K562 (cell line): ENCODE results near the gene TMEM217. TPM values are rescaled to one million over a fixed set of nuclear protein-coding genes. Genes with fewer than 3 reads are reported as not detected.

ENCODE experiments used
- ATF7 ChIP-seq: fragments of 450-650 bp; IDR thresholded peaks from 2 replicates; pipeline ENCODE4 v1.7.1; 2014; ENCODE audit warnings: mild to moderate bottlenecking, moderate library complexity
- CCAR2 ChIP-seq: fragments of 200-400 bp; formaldehyde crosslinking; IDR thresholded peaks from 2 replicates; pipeline ENCODE4 v1.6.1; 2017; ENCODE audit warnings: mild to moderate bottlenecking, low read depth, low read length
- DDX20 ChIP-seq: fragments of 450-650 bp; IDR thresholded peaks from 2 replicates; pipeline ENCODE4 v1.6.1; 2016; ENCODE audit warnings: missing genetic modification characterization, low read depth, mild to moderate bottlenecking, missing compliant biosample characterization, moderate library complexity
- E4F1 ChIP-seq: fragments of 250-450 bp; sonication (Bioruptor Pico); IDR thresholded peaks from 2 replicates; pipeline ENCODE4 v1.5.0; 2021; ENCODE audit warnings: mild to moderate bottlenecking, borderline replicate concordance
- ELK3 ChIP-seq: fragments of 450-650 bp; formaldehyde crosslinking; IDR thresholded peaks from 2 replicates; pipeline ENCODE4 v1.4.0; 2020; ENCODE audit warnings: mild to moderate bottlenecking
- ESRRB ChIP-seq: fragments of 250-450 bp; sonication (Bioruptor Pico); IDR thresholded peaks from 2 replicates; pipeline ENCODE4 v1.5.0; 2020; ENCODE audit warnings: mild to moderate bottlenecking, moderate library complexity, borderline replicate concordance
- EWSR1 ChIP-seq: fragments of 450-650 bp; IDR thresholded peaks from 2 replicates; pipeline ENCODE4 v1.6.1; 2018; ENCODE audit warnings: borderline replicate concordance, mild to moderate bottlenecking, low read depth, moderate library complexity; ENCODE audit not compliant: partially characterized antibody
- FUS ChIP-seq: fragments of 200-400 bp; formaldehyde crosslinking; optimal IDR thresholded peaks from 2 replicates; pipeline ENCODE3; 2017; ENCODE audit warnings: low read depth, low read length
- HDAC8 ChIP-seq: fragments of 450-650 bp; IDR thresholded peaks from 2 replicates; pipeline ENCODE4 v1.6.1; 2016; ENCODE audit warnings: mild to moderate bottlenecking, missing genetic modification characterization, moderate library complexity, missing compliant biosample characterization
- NELFE ChIP-seq: IDR thresholded peaks from 2 replicates; pipeline ENCODE4 v1.6.1; 2011; ENCODE audit warnings: mild to moderate bottlenecking; ENCODE audit not compliant: insufficient read depth, insufficient read length
- NONO ChIP-seq, 2 experiments: fragments of 200-400 bp in 1 of 2; fragments of 450-650 bp in 1 of 2; formaldehyde crosslinking in 1 of 2; IDR thresholded peaks; 2 replicates each; pipeline ENCODE4 v1.6.1; 2017; ENCODE audit warnings: low read depth in 2 of 2, mild to moderate bottlenecking in 2 of 2, moderate library complexity in 2 of 2, low read length in 1 of 2
- PTRF ChIP-seq: fragments of 450-650 bp; IDR thresholded peaks from 2 replicates; pipeline ENCODE4 v1.6.1; 2016; ENCODE audit warnings: mild to moderate bottlenecking, missing genetic modification characterization, missing compliant biosample characterization
- SAFB2 ChIP-seq: fragments of 200-400 bp; formaldehyde crosslinking; IDR thresholded peaks from 2 replicates; pipeline ENCODE4 v1.6.1; 2018; ENCODE audit warnings: borderline replicate concordance, low read length, low read depth, moderate library complexity; ENCODE audit not compliant: severe bottlenecking
- SNRNP70 ChIP-seq: fragments of 200-400 bp; formaldehyde crosslinking; optimal IDR thresholded peaks from 2 replicates; pipeline ENCODE3; 2017; ENCODE audit warnings: low read depth, low read length
- SPI1 ChIP-seq: IDR thresholded peaks from 2 replicates; pipeline ENCODE4 v1.6.1; 2011; ENCODE audit warnings: low read depth, low read length, control low read depth, borderline replicate concordance
- TCF3 ChIP-seq: sonication (generic); formaldehyde crosslinking; IDR thresholded peaks from 2 replicates; pipeline ENCODE4 v1.4.0; 2020; ENCODE audit warnings: mild to moderate bottlenecking, missing genetic modification reagents
- ZBTB5 ChIP-seq: fragments of 450-650 bp; IDR thresholded peaks from 2 replicates; pipeline ENCODE4 v1.6.1; 2017; ENCODE audit warnings: antibody characterized with exemption
- ZNF24 ChIP-seq: fragments of 450-650 bp; IDR thresholded peaks from 2 replicates; pipeline ENCODE4 v1.6.1; 2016
- ZNF395 ChIP-seq: fragments of 200-800 bp; sonication (Bioruptor generic); IDR thresholded peaks from 2 replicates; pipeline ENCODE4 v1.6.1; 2017; ENCODE audit warnings: missing genetic modification characterization, missing compliant biosample characterization
- ZNF696 ChIP-seq: fragments of 250-450 bp; sonication (Bioruptor Pico); conservative IDR thresholded peaks from 2 replicates; pipeline ENCODE4 v1.4.0; 2020; ENCODE audit warnings: mild to moderate bottlenecking, moderate library complexity
- ZSCAN29 ChIP-seq: fragments of 450-650 bp; IDR thresholded peaks from 2 replicates; pipeline ENCODE4 v1.6.1; 2017
- polyA plus RNA-seq, 8 experiments: library from polyadenylated mRNA; depleted of rRNA in 4 of 8; stranded (reverse) in 5 of 8; unstranded in 3 of 8; fragments of >200 nt; fragmentation: Nextera tagmentation in 2 of 8; fragmentation: Illumina TruSeq in 1 of 8; extraction: Ambion mirVana in 2 of 8; extraction: Trizol in 1 of 8; gene quantifications; 2 replicates each; pipeline versions ENCODE4 v1.2.1 to v1.2.3, GENCODE V29; 2011 to 2014; ENCODE audit warnings: inconsistent platforms in 1 of 8, missing spikeins in 1 of 8
- total RNA-seq, 7 experiments: library from RNA; depleted of rRNA in 6 of 7; stranded (reverse); fragments of >200 nt in 6 of 7; fragmentation: Illumina TruSeq in 2 of 7; extraction: Trizol in 2 of 7; gene quantifications; 2 replicates each; pipeline versions ENCODE4 v1.2.1 to v1.2.3, GENCODE V29; 2011 to 2021; ENCODE audit warnings: low replicate concordance in 1 of 7

TMEM217 gene
- total and polyA plus RNA-seq, 9 of the 15 experiments (the other 6 are each of a cell fraction or from before 2014, with no cell fraction given) = 1.3 to 8.0 (median 1.9) TPM

GRCh38 chr6:37171970-37172812 is 85.8 kb downstream of the TMEM217 start (continued):
- TF ChIP-seq NELFE = no peak
- TF ChIP-seq NONO (IDR thresholded peaks at IDR 0.05; ENCODE audit: low read depth in 2 of 2, low read length in 1 of 2) = no peak
- no peak for TF ChIP-seq EWSR1
- TF ChIP-seq SAFB2 = no peak
- TF ChIP-seq TCF3 (CRISPR knock-in tag) = no peak
- no peak for TF ChIP-seq SNRNP70
- TF ChIP-seq DDX20 (tag) = no peak
- 0 out of 2 replicates have a peak, but pooled peaks have one; percentile 66 for TF ChIP-seq E4F1 (CRISPR knock-in tag)
- no peak for TF ChIP-seq ESRRB (CRISPR knock-in tag)
- no peak for TF ChIP-seq ELK3 (CRISPR knock-in tag)
- peak; percentile 65 for TF ChIP-seq ATF7
- TF ChIP-seq SPI1 = 0 out of 2 replicates have a peak, but pooled peaks have one; percentile 14
- TF ChIP-seq HDAC8 (tag) = no peak
- TF ChIP-seq CCAR2 = no peak
- no peak for TF ChIP-seq ZNF24
- no peak for TF ChIP-seq ZSCAN29
- peak; percentile 89 for TF ChIP-seq ZNF395
- TF ChIP-seq PTRF (tag) = no peak
- no peak for TF ChIP-seq FUS
- no peak for TF ChIP-seq ZBTB5
- no peak for TF ChIP-seq ZNF696 (CRISPR knock-in tag)
